Cerebellar cortex (tissue), 1 donor: ENCODE data around the gene ATP2B2.

ENCODE experiments used
- DNase-seq: peaks from one replicate; pipeline ENCODE4 v3.0.0-alpha.2; 2015; ENCODE audit warnings: low spot score

The ATP2B2 gene

DNA sequence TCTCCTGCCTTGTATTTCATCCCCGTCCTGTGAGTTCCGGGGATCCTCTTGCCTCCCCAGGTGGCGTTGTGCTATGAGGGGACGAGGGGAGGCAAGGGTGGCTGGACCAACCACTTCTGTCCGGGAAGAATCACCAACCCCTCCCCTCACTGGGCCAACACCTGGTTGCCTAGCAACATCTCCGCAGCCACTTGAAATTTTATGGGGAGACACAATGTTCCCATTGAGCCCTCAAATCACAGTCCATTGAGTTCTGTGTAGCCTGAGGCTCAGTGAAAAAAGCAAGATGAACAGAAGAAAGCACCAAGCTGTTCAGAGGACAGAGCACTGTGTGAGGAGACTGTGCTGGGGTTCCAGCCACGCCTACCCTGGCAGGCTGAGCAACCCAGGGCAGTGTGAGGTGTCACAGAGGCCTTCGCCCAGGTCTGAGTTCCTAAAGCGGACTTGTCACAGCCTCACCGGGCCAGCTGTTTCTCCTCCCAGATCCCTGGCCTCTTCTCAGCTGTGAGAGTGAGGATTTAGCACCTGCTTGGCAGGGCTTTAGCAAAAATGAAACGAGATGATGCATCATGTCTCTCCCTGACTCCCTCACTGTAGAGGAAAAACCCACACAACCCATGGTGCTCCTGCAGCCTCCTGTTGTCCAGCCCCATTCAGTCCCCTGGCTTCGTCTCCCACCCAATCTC is 76.8 kb downstream of the ATP2B2 start:
- DNase-seq: no peak

GRCh38 chr3:10426346-10427220 is 78.8 kb downstream of the ATP2B2 start:
- no peak for DNase-seq

- DNase-seq: no peak
These were observed 82.1 kb downstream of the ATP2B2 start for GRCh38 chr3:10423171-10423882.

GRCh38 chr3:10421996-10422395 is 83.4 kb downstream of the ATP2B2 start:
- DNase-seq: no peak

DNA sequence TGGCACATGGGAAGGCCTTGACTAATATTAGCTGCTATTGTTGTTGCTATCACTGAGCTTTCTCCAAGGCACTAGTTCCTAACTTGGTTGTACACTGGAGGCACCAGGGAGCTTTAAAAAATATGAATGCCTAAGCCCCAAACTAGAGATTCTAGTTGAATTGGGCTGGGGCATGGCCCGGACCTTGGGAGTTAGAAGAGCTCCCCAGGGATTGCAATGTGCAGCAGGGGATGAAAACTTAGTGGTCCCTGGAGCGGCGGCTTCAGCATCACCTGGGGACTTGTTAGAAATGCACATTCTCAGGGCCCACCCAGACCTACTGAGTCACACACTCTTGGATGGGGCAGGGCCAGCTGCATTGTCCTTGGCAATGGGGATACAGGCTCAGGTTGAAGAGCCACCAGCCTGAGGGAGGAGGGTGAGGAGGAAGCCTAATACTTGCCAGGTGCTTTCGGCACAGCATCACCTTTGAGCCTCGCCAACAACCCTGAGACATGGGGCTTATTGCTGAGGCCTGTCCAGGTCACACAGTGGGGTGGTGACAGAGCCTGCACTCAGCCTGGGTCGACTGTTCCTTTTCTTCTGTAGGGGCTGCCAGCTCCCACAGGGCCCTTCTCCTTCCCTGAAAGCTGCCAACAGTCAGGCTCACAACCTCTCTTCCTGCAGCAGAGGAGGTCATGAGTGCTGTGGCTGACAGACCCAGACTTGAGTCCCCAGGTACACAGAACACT is 84.5 kb downstream of the ATP2B2 start:
- DNase-seq: peak; percentile 84

DNA sequence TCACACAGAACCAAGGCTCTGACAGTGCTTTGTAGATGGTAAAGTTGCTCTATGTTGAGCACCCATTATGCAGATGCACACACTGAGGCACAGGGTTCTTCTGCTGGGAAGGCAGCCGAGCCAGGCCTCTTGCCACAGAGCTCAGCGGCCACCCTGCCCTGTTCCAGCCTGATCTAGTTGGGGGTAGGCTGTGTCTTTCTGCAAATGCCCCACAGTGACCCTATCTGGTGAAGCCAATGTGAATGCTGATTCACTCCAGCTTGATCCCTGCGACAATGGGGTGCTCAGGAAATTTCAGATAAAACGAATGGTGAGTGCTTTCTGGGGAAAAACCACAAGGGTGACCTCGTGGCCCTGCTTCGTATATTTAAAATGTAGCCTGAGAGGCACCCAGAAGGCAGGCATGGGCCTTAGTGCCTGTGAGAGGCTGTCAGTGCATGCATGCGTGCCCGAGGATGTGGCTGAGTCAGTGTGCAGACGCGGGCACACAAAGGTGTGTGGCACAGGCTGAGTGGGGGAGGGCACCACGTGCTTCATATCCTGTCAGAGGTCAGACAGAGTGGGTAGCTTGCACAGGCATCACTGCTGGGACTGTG is 85.7 kb downstream of the ATP2B2 start:
- no peak for DNase-seq

- DNase-seq: no peak
These were observed 87.5 kb downstream of the ATP2B2 start for GRCh38 chr3:10417847-10418246.

DNA sequence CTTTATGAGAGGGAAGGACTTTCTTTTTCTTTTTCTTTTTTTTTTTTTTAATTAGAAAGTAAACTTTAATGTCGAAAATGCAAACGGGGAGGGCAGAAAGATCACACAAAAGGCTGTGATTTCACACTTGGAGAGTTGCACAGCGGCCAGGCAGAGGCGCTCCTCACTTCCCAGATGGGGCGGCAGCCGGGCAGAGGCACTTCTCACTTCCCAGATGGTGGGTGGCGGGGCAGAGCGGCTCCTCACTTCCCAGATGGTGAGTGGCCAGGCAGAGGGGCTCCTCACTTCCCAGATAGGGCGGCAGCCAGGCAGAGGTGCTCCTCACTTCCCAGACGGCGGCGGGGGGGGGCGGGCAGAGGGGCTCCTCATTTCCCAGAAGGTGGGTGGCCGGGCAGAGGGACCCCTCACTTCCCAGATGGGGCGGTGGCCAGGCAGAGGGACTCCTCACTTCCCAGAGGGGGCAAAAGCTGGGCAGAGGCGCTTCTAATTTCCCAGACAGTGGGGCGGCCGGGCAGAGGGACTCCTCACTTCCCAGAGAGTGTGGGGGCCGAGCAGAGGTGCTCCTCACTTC is 88.6 kb downstream of the ATP2B2 start:
- no peak for DNase-seq

DNA sequence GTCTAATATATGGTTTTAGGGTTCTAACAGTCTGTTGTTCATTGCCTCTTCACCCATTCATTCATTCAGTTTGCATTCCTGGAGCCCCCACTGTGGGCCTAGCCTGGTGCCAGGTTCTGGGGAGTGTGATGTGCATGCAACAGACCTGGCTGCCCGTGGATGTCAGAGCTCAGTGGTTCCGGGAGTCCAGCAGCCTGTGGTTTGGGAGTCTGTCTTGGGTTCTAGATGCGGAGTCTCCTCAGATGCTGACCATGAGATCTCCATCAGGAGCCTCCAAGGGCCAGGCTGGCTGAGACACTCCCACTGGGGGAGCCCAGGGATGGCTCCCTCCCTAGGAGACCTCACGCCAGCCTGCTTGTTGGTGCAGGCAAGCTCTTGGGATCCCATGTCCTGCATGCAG is 92.3 kb downstream of the ATP2B2 start:
- no peak for DNase-seq

- DNase-seq: peak; percentile 89
These were observed 93.6 kb downstream of the ATP2B2 start for GRCh38 chr3:10411598-10412332.

DNA sequence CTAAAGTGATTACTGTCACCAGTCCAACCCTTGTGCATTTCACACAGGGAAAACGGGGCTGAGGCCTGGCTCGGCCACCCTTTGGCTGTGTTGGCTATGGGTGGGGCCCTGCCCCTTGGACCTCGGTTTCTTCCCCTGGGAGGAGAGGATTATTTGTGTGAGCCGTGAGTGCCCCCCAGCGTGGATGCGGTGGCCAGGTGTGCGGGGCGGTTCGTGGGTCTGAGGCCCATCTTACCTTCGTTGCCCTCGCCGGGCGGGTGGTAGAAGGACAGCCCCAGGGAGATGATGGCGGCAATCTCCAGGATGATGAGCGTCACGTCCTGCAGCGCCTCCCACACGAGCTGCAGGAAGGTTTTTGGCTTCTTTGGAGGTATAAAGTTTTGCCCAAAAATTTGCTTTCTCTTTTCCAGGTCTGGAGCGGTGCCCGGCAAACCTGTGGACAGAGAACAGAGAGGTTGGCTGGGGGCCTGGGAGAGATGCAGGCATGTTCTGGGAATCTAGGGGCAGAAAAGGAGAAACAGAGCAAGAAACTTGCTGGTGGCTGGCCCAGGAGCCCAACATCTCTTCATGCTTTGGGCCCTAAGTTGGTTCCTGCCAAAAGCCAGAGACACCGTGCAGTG is 94.9 kb downstream of the ATP2B2 start:
- peak; percentile 44 for DNase-seq

GRCh38 chr3:10408680-10409079 is 96.7 kb downstream of the ATP2B2 start:
- peak; percentile 27 for DNase-seq

DNA sequence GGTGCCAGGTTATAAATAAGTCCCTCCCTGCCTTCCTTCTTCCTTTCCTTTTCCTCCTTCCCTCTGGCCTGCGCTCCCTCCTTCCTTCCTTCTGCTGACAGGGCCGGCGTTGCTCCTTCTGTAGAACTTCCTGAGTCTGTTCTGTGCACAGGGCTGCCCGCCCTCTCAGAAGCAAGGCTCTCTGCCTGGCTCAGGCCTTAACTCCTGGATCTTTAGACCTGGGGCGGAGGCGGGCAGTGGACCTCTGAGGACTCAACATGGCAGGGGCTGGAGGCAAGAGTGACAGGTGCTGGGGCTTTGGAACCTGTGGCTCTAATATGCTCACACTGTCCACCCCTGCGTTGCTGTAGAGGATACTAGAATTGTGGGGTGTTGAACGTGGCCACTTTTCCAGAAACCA is 98.0 kb downstream of the ATP2B2 start:
- DNase-seq: no peak

DNA sequence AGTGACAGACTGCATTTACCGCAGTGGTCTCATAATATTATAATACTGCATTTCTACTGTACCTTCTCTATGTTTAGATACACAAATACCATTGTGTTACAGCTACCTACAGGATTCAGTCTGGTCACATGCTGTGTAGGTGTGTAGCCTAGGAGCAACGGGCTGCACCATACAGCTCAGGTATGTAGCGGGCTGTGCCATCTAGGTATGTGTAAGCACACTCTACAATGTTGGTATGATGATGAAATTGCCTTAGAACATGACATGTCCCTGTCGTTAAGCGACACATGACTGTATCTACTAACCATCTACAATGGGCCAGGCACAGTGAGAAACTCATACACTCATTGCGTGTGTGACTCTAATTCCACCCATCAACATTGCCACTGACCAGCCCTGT is 99.0 kb downstream of the ATP2B2 start:
- DNase-seq: no peak

GRCh38 chr3:10405816-10406215 is 99.6 kb downstream of the ATP2B2 start:
- DNase-seq: no peak

DNA sequence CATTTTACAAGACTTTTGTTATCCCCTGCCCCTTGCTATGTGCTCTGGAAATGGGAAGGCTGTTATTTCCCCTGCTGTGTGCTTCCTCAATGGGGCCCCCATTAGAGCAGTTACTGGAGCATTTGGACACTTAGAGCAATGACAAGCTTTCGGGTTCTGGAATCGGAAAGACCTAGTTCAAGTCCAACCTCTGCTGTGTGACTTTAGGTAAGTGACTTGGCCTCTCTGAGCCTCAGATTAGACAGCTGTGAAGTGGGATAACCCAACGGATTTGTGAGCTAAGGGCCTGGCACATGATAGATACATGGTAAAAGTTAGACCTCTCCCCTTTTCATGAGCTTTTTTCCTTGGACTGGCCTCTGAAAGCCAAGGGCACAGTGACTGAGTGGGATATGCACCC is 100.5 kb downstream of the ATP2B2 start:
- DNase-seq: no peak

DNA sequence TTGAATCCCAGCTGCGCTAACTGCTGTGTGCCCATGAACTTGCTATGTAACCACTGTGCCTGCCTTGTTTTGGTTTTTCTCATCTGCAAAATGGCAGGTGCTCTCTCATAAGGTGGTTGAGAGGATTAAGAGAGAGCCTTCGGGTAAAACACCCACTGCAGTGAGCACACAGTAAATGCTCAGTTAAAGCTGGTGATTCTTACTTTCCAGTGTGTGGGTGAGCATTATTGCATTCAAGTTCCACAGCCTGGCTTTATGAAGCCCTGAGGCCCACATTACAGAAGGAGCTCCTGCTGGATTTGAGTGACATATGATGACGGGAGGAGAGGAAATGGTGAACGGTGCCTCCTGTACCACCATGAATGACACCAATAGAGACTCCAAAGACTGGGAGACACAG is 101.0 kb downstream of the ATP2B2 start:
- DNase-seq: no peak

GRCh38 chr3:10401990-10402761 is 103.2 kb downstream of the ATP2B2 start:
- no peak for DNase-seq

DNA sequence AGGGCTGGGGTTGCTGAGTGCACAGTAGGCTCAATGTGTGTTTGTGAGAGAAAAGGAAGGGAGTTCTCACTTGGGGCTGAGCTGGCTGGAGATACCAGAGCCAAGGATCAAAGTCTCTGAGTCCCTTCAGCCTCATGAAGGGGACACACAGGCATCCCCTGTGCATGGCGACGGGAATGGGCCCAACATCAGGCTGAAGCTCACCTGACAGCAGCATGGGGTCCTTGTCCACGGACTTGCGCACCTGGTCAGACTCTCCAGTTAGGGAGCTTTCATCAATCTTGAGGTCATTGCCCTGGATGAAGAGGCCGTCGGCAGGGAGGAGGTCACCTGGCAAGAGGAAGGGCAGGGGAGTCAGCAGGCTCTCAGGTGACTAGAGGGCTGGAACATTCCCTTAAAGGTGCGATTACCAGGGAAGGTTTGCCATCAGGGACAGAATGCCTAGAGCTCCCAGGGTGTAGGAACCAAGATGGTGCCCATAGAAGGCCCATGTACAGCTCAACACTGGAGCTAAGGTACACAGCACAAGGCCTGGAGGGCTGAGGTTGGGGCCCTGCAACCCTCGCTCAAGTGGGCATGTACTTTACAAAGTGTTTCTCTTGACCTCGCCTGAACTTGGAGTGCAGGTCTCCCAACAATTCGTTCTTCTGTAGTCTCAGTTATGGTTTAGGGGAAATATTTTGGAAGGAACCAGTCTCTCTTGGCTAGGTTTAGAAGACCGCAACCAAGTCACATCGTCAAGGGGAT is 104.5 kb downstream of the ATP2B2 start:
- no peak for DNase-seq
